ENCODE data around the gene TRPC4. TPM values are rescaled to one million over a fixed set of nuclear protein-coding genes. Genes with fewer than 3 reads are reported as not detected.
A peak's percentile ranks its signal among the peaks of the same experiment; 100 is the strongest.

The TRPC4 gene
- total RNA-seq, 1 donor from 2014 or later: 24.6 TPM

DNA sequence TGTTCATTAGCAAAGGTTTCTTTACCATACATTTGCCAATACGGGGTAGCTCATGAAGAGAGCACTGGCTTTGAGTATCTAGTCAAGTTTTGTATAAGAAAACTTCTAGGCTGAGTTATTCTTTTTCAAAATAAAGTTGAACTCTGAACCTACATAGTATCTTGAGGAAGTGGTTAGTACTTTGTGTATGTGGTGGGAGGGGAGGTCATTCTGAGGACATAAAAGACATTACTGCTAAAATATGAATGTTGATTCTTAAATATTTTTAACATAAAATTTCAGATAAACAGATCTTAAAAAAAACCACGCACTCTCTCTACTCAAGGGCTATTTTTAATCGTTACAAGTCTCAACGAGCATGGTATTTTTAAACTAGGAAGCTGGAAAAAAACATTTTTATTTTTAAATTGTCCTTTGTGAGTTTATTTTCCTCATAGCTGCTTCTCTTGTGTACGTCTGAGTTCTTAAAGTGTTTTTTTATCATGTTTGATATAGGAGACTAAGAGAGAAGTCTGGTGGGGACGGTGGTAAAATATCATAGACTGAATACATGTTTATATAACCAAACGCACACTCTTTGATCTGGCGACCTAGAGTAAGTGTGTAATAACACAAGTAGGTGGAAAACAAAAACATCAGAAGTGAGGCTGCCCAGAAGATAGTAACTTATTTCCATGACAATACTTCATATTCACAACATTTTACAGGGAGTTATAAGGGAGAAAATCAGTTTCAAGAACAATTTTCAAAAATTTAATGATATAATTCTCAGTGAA, 153.0 kb downstream of the TRPC4 start:
- peak; percentile 54 for DNase-seq (ENCODE audit: low spot score)

DNA sequence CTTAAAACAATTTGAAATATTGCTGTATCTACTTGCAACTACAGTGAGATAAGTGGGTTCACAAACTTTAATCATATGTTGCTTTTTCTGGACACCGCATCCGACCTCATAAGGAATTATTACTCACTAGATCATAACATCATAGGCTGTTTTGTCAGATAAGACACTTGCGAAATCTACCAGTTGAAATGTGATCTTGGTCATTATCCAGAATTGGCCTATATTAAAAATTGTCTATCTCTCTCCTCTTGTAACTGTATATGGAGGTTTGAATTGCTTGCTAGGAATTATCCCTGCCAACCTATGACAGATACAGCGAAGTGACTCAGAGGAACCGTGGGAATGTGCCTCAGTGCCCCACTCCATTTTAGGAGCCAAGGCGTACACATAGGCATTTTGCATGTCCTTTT, 154.0 kb downstream of the TRPC4 start:
- peak; percentile 94 for DNase-seq (ENCODE audit: low spot score)

DNA sequence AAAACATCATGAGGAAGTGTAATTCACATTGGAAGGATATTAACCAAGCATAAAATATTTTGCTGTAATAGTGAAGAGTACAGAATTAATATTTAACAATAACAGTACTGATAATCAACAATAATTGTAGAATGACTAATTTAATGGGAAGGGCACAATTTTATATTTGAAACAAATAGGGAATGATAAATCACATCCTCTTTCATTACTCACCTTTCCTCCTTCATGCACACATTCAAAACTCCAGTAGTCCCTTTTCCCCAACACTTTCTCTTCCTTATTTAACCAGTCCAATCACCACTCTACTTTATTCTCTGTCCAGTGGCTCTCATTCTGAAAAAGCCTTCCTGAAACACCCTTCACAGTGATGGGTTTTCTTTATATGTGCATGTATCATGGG, 160.3 kb downstream of the TRPC4 start:
- DNase-seq (ENCODE audit: low spot score): no peak

DNA sequence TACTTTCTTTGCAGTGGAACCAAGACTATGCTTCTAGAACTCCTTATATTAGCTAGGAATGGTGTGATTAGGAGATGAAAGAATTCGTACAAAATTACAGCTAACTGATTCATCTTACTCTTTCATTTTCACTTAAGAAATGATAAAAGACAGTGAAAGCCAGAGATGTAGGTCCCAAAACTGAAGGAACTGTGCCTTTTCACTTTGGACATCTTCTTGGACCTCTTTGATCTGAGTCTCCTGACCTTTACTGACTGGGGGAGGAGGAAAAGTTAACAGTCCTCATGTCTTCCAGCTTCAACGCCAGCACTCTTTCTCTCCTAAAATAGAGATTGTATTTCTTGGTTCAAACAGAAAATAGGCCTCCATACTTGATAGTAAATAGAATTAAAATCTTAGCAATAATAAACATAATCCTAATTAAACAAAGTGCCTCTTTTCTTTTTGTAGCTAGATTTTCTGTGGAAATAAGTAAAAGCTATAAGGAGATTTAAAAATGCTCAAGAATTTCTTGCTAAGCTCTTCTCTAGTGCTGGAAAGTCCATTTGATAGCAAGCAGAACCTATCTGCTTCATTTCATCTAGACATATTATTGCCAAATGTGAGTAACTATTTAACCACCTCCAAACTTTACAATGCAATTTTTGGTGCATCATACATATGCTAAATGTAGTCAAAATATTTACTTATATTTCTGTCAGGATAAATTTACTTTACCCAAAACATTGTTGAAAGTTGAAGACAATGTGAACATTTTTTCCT, 161.7 kb downstream of the TRPC4 start:
- peak; percentile 96 for DNase-seq (ENCODE audit: low spot score)

DNA sequence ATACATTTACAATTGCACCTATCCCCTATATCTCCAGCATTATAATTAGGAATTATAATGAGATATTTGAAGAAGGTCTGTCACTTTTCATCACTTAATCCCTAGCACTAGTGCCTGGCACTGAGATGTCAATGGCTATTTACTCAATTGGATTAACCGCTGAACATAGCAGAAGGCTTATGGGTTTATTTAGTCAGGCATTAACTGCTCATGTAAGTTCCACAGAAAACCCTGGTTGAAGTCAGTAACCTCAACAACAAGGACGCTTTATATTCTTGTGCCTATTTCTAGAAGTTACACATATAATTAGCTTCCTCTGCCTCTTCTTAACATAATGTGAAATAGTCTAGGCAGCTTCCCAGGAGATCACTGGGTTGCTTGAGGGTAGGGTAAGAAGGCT, 163.5 kb downstream of the TRPC4 start:
- no peak for DNase-seq (ENCODE audit: low spot score)

DNA sequence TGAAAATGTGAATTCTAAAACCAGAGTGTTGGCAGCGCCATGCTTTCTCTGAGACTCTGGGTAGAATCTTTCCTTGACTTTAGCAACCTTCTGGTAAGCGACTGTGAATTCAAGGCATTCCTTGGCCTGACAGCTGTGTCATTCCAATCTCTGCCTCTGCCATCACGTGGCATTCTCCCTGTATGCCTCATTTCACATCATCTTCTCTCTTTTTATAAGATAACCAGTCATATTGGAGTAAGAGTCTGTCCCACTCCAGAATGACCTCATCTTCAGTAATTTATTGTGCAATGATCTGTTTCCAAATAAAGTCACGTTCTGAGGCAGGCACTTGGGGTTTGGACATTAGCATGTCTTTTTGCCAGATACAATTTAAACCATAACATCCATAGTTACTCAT, 167.6 kb downstream of the TRPC4 start:
- DNase-seq (ENCODE audit: low spot score): no peak

DNA sequence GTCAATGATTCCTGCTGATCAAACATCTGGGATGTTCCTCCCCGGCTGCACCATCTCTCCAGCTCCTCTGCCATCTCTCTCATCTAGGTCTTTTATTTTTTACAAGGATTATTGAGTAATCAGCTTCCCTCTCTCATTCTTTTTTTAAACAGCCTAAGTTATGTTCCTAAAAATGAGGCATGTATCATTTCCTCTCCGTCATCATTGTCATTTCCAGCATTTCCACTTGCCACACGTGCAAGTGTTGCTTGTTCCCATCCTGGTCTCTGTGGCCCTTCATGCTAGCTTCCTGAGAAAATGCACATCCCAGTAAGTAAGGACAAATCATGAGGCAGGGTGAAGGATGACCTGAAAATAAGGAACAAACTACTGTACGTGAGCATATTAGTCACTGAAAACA, 168.3 kb downstream of the TRPC4 start:
- no peak for DNase-seq (ENCODE audit: low spot score)

DNA sequence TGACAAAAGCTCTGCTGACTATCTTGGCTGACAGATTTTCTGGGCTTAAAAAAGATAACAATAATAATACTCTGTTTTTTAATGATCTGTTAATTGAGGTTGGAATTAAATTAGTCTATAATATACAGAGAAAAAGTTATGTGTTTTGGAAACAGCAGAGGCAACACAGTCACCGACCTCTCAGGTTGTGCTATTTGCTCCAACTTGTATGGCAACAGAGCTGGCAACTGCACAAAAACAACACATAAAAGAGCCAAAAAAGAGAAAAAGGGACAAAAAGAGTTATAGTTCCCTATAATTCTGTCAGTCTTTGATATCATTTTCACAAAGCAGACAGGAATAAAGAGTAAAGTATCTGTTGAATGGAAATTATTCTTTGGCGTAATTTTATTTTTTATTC, 168.7 kb downstream of the TRPC4 start:
- no peak for DNase-seq (ENCODE audit: low spot score)

DNA sequence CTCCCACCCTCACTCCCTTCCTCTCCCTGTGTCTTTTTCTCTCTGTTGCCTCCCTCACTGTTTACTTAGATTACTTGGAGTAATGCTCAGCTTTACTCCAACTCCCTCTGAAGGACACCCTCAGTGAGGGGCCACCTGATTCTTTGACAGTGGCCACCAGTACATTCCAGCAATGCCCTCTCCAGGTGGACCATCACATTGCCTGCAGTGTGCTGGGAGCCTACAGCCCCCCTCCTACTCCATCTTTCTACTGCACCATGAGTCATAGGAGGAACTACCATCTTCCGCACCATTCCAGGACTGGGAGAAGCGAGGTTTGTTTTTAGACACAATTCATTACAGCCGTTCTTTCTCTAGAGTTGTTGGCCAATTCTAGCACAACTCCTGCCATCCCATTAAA, 174.4 kb downstream of the TRPC4 start:
- no peak for DNase-seq (ENCODE audit: low spot score)

DNA sequence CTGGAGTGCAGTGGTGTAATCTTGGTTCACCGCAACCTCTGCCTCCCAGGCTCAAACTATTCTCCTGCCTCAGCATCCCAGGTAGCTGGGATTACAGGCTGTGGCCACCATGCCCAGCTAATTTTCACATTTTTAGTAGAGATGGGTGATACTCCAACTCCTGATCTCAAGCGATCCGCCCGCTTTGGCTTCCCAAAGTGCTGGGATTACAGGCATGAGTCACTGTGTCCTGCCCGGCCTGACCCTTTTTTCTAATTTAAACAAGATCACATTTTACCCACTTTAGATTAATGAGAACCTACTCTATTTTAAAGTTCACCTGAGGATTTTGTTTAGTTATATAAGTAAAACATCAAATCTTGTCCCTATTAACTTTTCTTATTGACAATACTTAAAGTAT, 179.2 kb downstream of the TRPC4 start:
- no peak for DNase-seq (ENCODE audit: low spot score)

DNA sequence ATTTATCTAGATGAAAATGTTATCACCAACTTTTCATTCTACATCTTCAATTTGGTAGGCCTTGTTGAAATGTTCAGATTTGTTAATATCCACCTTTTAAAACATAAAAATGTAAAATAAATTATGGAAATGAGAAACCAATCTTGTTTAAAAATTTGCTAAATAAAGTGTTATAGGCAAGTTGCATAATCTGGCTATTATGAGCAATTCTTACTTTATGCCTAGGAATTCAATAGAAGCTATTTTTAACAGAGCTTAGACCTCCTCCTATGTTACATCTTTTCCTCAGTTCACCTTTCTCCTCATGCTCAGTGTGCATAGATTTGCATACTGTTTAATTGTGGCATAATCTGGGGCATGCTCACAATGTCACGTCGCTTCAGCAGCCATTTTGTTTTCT, 183.1 kb downstream of the TRPC4 start:
- DNase-seq (ENCODE audit: low spot score): no peak

DNA sequence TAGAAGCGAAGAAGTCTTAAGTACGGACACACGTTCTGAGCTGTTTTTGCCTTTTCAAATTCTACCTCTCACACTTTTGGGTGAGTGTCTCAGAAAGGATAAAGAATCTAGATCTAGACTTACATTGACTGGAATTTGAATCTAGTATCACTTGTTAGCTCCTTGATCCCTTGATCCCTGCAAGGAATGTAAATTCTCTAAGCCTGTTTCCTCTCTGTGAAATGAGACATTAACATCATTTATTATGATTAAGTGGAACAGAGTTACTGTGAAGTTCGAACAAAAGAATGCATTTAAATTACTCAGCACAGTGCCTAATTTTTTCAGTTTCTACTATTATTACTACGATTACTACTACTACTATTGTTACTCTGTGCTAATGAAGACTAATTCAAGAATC, 184.4 kb downstream of the TRPC4 start:
- peak; percentile 29 for DNase-seq (ENCODE audit: low spot score)

DNA sequence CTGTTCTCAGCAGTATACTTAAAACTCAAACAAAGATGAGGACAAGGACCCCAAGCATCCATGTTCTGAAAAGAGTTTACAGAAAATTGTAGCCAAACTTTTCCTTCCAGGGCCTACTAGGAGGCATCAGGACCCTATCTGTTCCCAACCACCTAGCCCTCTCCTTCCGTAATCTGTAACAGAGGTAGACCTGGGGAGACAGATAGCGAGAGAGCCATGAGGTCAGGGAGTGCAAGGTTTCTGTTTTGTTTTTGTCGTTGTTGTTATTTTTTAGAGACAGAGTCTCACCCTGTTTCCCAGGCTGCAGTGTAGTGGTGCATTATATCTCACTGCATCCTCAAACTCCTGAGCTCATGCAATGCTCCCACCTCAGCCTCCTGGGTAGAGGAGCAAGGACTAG, 187.1 kb downstream of the TRPC4 start:
- DNase-seq (ENCODE audit: low spot score): no peak

DNA sequence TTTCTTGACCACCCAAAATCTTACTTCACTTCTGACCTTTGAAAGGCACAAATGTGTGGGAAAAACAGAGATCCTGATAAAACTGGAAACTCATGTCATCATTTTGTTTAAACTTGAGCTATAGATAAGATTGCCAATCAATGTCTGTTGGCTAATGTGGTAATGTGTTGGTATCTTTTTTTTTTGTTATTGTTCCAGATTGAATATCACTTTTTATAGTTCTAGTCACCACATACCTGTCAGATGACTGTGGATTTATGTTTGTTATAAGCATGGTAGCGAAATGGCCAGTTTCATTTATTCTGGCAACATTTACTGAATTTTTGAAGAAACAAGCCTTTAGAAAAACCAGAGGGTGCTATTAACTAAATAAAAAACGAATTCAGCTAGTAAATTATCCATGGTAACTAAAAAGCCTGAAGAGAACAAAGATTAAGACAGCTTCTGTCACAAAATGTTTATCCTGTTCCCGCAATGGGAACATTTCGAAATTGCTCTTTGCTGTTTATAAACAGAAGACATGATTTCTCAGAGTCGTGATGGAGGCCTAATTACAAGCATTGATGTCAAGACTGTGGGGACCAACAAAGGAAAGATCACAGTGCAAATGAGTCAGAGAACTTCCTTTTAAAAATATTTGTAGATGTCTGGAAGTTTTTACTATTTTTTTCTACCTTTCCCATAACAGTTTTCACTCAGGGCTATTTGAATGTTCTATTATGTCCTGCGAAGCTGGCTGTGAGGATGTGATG, 188.1 kb downstream of the TRPC4 start:
- DNase-seq (ENCODE audit: low spot score): peak; percentile 31

DNA sequence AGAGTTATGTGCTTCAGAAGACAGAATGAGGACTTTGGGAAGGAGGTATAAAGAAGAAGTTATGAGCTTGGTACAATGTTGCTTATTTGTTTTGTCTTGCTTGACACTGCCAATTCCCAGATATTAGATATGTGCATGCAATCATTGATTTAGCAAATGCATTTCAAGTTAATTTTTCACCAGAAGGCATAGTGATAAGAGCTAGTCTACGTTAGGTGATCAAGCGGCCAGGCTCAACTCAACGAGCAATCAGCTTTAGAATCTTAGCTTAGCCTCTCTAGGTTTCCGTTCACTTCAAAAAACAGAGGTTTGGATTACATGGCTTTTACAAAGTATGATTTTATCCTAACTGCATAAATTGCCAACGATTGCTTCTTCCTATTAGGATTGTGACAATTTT, 189.4 kb downstream of the TRPC4 start:
- no peak for DNase-seq (ENCODE audit: low spot score)

DNA sequence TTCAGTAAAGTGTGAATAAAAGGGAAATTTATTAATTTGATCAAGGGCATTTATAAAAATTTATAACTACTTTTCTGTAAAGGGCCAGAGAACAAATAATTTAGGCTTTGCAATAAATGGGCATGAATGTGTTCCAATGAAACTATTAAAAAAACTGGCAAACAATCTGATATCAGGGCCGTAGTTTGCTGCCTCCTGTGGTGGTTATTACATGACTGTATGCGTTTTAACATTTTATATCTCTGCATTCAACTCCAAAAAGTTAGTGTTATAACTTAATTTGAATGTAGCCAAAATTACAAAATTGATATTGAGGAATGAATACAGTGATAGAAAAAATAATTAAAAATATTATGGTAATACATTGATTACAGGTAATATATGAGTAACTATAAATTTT, 190.5 kb downstream of the TRPC4 start:
- no peak for DNase-seq (ENCODE audit: low spot score)

DNA sequence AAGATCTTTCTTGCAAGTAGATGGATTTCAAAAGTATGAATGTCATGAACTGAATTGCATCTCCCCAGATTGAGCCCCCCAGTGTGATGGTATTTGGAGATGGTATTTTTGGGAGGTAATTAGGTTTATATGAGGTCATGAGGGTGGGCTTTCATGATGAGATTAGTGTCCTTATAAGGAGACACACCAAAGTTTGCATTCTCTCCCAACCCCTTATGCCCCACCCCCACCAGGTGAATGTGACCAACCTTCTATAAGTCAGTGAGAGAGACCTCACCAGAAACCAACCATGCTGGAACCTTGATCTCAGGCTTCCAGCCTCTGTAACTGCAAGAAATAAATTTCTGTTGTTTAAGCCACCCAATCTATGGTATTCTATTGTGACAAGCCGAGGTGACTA, 199.7 kb downstream of the TRPC4 start:
- DNase-seq (ENCODE audit: low spot score): no peak

DNA sequence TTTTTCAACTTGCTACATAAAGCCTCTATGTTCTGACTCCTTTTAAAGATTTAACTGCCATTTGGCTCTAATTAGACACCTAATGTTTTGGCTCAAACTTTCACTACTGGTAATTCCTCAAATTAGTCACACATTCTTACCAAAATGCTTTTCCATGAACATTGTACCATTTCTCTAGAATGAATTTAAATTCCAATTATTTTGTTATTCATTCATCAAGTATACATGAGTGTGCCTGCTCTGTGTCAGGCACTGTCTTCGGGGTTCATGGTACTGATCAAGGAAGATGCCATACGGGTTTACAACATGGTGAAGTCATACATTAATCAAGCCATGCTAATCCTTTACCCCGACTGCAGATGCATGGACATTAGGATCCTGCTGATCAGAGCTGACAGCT, 201.9 kb downstream of the TRPC4 start:
- DNase-seq (ENCODE audit: low spot score): no peak

DNA sequence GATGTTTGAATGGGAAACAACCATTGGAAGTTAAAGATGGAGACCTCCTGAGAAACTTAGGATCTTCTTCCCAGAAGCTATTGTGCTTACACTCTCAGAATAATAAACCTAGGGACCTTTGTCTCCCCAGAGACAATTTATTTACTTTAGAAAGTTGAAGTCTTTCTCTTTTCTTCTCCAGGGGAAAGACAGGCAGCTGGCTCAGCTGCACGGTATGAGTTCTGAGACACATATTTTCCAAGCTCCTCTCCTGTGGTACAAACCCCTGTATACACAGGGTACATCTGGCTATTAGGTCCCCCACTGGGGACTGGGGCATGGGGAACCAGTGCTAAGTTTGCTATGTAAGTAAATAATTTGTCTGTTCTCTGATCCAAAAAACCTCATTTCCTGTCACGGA, 203.5 kb downstream of the TRPC4 start:
- no peak for DNase-seq (ENCODE audit: low spot score)

DNA sequence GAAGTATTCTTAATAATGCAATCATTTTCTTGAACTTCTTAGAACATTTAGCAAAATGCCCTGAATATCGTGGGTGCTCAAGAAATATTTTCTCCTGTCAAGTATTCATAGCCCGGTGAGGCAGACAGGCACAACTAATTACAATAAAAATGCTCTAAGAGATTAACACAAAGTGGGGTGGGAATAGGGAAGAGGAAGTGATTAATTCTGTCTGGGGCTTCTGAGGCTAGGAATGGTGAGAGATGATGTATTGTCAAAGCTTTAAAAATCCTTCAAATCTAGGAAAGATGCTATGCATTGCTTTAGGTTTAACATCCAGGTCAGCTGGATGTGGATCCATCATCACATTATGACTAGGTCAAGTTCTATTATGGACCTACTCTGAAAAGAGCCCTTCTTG, 204.2 kb downstream of the TRPC4 start:
- no peak for DNase-seq (ENCODE audit: low spot score)

DNA sequence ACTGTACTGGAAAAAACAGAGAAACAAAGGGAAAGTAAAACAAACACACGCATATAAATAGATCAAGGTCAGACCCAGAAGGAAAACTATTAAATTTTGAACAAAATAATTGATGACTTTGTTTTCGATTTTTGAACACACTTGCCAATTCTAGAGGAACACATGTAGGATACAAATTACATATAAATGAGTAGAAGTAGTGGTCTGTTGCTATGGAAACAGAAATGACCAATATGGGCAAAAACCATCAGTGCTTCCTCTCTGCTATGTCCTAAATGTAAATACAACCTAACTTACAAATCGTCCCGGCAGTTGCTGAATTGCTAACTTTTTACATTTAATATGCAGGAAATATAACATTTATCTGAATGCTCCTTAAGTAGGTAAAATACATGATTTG, 205.8 kb downstream of the TRPC4 start:
- DNase-seq (ENCODE audit: low spot score): no peak

DNA sequence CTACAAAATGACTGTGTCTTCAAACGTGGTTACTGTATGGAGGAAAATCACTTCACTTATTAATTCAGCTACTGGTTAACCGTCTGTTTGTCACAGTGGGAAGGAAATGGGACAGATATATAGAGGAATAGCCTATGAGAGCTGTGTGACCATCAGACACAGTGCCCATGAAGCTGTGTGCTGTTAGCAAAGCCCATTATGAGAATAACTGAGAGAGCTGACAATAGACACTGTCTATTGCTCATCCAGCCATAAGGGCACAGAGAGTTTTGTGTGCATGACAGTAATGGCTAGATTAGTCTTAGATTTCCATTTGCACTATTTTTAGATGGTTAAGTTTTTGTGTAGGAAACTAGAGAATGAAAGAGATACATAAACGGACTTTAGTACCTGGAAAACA, 206.9 kb downstream of the TRPC4 start:
- no peak for DNase-seq (ENCODE audit: low spot score)

DNA sequence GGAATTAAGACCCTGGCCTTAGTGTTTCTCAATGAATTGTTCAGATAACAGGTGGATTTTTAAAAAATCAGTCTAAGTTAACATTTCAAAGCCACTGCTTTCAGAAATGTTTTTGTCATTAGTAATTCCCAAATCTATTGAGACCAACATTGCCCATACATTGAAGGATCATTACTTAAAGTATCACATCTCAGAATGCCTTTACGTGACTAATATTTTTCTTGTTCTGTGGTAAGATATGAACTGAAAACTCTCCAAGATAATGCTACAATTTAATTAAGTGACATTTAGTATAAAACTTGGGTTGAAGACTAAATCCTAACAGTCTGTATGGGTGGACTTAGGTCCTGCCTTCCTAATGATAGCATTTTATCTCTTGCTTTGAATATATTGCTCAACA, 211.6 kb downstream of the TRPC4 start:
- DNase-seq (ENCODE audit: low spot score): no peak

All from umbilical cord (tissue), 2 donors.